H1 (cell line): ENCODE results near the gene TMPRSS2.

Experiments used
- CBX5 ChIP-seq: fragments of 300-800, 300-1000 bp; sonication (generic); IDR thresholded peaks from 2 replicates; pipeline ENCODE4 v1.7.1; 2016; ENCODE audit warnings: antibody characterized with exemption, low read length, low read depth
- KDM1A ChIP-seq: fragments of 200-600, 300-600 bp; sonication (generic); IDR thresholded peaks from 2 replicates; pipeline ENCODE4 v1.7.1; 2016; ENCODE audit warnings: mild to moderate bottlenecking, low read length, borderline replicate concordance
- RAD21 ChIP-seq, 2 experiments: IDR thresholded peaks in 1 of 2; conservative IDR thresholded peaks in 1 of 2; 2 replicates each; pipeline ENCODE4 v1.6.1; 2011; ENCODE audit warnings: low read depth in 2 of 2, low read length in 2 of 2, improper control_type of control experiment in 1 of 2, inconsistent platforms in 1 of 2, mild to moderate bottlenecking in 1 of 2, moderate library complexity in 1 of 2

DNA sequence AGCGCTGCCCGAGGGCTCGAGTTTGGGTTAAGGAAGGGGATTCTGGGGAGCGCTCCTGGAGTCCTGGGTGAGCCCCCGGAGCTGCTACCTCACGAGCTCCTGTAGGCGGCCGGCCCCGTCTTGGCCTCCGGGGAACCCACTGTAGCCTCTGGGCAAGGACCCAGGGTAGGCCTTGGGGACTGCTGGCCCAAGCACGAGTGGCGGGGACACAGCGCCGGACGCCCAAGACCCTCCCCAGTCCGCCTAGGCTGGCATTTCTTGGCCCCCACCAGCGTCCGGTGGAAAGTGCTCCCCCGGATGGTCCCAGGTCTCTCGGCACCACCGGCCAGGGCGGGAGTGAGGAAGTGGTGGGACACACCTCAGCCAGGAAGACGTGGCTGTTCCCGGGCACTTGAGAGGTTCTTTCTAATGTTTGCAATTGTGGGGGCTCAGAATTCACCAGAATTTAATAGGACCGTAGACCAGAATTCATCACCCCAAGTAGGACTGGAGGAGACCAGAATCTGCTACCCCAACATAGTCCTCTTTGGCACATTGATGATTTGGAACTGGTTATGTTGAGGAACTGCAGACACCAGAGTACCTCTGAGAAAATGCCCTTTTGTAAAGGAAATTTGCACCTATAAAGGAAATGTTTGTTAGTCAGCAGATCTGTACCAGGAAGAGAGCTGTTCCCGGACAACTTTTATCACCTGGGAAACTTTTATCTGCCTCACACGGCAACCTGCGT, 622 bp upstream of the TMPRSS2 start:
- no peak for TF ChIP-seq CBX5
- no peak for TF ChIP-seq KDM1A
- no peak for TF ChIP-seq RAD21 (IDR thresholded peaks at IDR 0.05 in 1 of 2, conservative IDR thresholded peaks at IDR 0.05 in 1 of 2; ENCODE audit: low read depth in 2 of 2, low read length in 2 of 2)
